Ovary (tissue), 10 donors: ENCODE data around the gene TRAPPC2L. TPM values are rescaled to one million over a fixed set of nuclear protein-coding genes. Genes with fewer than 3 reads are reported as not detected.

Experiments used
- DNase-seq, 5 donors: peaks; one replicate each; pipeline ENCODE4 v3.0.0-alpha.2; 2019 to 2020
- H3K27ac ChIP-seq, 2 donors: fragments of 200-600 bp; one replicate each; pipeline versions ENCODE4 v1.5.1 to v1.8.0; 2019 to 2022
- H3K27me3 ChIP-seq: fragments of 200-600 bp; one replicate; pipeline ENCODE4 v1.8.0; 2022
- H3K36me3 ChIP-seq: fragments of 200-600 bp; sonication (generic); one replicate; pipeline ENCODE4 v1.5.1; 2019
- H3K4me1 ChIP-seq: one replicate; pipeline ENCODE4 v1.8.1; 2013; ENCODE audit warnings: mild to moderate bottlenecking, moderate library complexity; ENCODE audit not compliant: insufficient read depth
- H3K4me3 ChIP-seq: fragments of 200-600 bp; sonication (generic); one replicate; pipeline ENCODE4 v1.5.1; 2017
- H3K9me3 ChIP-seq, 2 donors: fragments of 200-600 bp in 1 of 2; sonication (generic) in 1 of 2; one replicate each; pipeline versions ENCODE4 v1.5.1 to v1.8.1; 2013 to 2019; ENCODE audit warnings: mild to moderate bottlenecking in 1 of 2, moderate library complexity in 1 of 2
- EP300 ChIP-seq: sonication (generic); formaldehyde crosslinking; IDR thresholded peaks from one replicate; pipeline ENCODE4 v1.6.1; 2017; ENCODE audit warnings: antibody characterized with exemption
- POLR2A ChIP-seq: fragments of 450-650 bp; IDR thresholded peaks from one replicate; pipeline ENCODE4 v1.6.1; 2017; ENCODE audit warnings: antibody characterized with exemption, mild to moderate bottlenecking, moderate library complexity
- WGBS, 3 donors: extraction: QIAGEN DNeasy Blood & Tissue Kit in 1 of 3; methylation state at CpG; one replicate each; pipeline versions ENCODE4 v1.1.5 to v1.1.7; 2013 to 2017; 5-methylcytosine and 5-hydroxymethylcytosine counted together
- intact Hi-C, 4 donors: fragments of 100-400 bp; cut with DNase I; formaldehyde crosslinking; loops; one replicate each; pipeline versions ENCODE4 v1.11.0 to v1.15.1; 2022 to 2023
- long read RNA-seq, 3 donors: library from polyadenylated mRNA in 2 of 3; unstranded in 2 of 3; transcript quantifications; one replicate each; pipeline ENCODE4 v2.0.0 and lab custom pipeline, GENCODE V29; 2021 to 2026
- polyA plus RNA-seq, 2 donors: library from polyadenylated mRNA; stranded (reverse); fragments of 200-250 nt in 1 of 2; fragments of 350-450 nt in 1 of 2; fragmentation: Illumina TruSeq in 1 of 2; extraction: RNeasy Lipid Tissue Mini Kit (QIAGEN cat#74804) in 1 of 2; gene quantifications; one replicate each; pipeline ENCODE4 v1.2.3, GENCODE V29; 2013 to 2014
- total RNA-seq, 7 donors: library from RNA; depleted of rRNA in 2 of 7; stranded (reverse); fragments of >200 nt in 2 of 7; fragmentation: NEBNext Ultra II Directional in 3 of 7; extraction: Animal tissue kit (Norgen Biotek cat#: 25700) in 3 of 7; gene quantifications; one replicate each; pipeline versions ENCODE4 v1.1.0 to v1.2.4, GENCODE V29; 2016 to 2023
- TF ChIP-seq, protein P1 (sequence below), 3 donors: fragments of 450-650 bp in 2 of 3; fragments of 200-600 bp in 1 of 3; IDR thresholded peaks; one replicate each; pipeline versions ENCODE4 v1.5.1 to v1.8.0; 2016 to 2022; ENCODE audit warnings: antibody characterized with exemption in 3 of 3, mild to moderate bottlenecking in 1 of 3
- donor health status: DM: no; HTN: no; CAD: no; lungs with moderate emphysema.
- donor health status: DM: no; HTN: no; CAD: no.
- donor health status: Bipolar disorder and iron deficiency.
- donor health status: DM: yes; HTN: yes; CAD: no.
- donor health status: DM: no; HTN: no; CAD: no.
- donor health status: DM: yes; HTN: yes; CAD: no.

Gene TRAPPC2L
- total RNA-seq (10 to 100 TPM; 37.2 to 65.7 (median 56.3) TPM), polyA plus RNA-seq (100 to 1,000 TPM in 1 of 2 donors, 10 to 100 TPM in 1; 58.6 to 101 TPM)
- long read RNA-seq, donor 1, transcript TRAPPC2L-209 (5 exons, 1,084 nt), result minor isoform, 7 of 107 reads
- long read RNA-seq, donor 1, transcript TRAPPC2L-201 (5 exons, 2,215 nt), result major isoform, 20 of 107 reads
- long read RNA-seq, donor 1, partial matches to known transcripts, result 4 of 107 reads
- long read RNA-seq, donor 1, other reads (novel, unspliced or antisense), result 72 of 107 reads
- long read RNA-seq, donor 2, transcript TRAPPC2L-201 (5 exons, 2,215 nt), result major isoform, 21 of 73 reads
- long read RNA-seq, donor 2, partial matches to known transcripts, result 0 of 73 reads
- long read RNA-seq, donor 2, other reads (novel, unspliced or antisense), result 49 of 73 reads
- long read RNA-seq, donor 3, transcript TRAPPC2L-201 (5 exons, 2,215 nt), result major isoform, 16 of 70 reads
- long read RNA-seq, donor 3, partial matches to known transcripts, result 3 of 70 reads
- long read RNA-seq, donor 3, other reads (novel, unspliced or antisense), result 45 of 70 reads

DNA sequence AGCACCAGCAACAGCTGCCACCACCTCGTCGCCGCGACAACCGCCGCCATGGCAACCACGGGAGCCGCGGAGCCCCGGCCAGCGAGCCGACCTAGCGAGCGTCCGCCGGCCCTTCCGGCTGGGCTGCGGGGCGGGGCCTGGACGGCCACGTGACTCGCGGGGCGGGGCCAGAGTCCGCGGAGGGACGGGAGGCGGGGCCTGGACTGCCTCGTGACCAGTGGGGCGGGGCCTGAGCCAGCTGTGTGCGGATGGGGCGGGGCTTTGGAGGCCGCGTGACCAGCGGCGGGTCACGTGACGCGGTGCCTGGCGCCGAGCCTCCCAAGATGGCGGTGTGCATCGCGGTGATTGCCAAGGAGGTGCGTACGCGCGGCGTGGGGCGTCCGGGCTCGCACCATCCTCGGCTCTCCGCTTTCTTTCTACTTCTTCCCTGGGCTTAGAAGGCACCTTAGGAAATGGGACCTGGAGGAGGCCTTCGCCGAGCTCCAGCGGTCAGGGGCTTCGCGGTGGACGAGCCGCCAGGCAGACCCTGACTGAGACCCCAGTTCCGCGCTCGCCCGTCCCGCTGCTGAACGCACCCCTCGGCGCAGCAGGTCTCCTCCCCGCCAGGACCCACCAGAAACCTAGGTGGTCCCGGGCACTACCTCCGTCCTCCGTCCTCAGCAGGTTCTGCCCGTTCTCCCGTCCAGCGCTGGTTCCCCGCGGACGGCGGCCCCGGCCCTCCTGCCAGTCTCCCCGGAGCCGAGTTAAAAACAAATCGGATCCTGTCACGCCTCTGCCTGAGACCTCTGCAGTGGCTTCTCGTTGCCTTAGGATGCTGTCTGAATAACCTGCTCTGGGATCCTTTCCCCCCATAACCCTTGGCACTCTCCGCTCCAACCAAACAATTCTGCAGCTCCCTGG lies at the start of gene TRAPPC2L, which contains the start of gene GALNS:
TSS of gene TRAPPC2L (plus strand) at position 300 of the 900 bp plus-strand sequence. CDS start at position 324, 24 bp downstream.
TSS of gene GALNS (minus strand) at position 120 of the 900 bp plus-strand sequence. CDS start at position 50, 70 bp downstream.
- Histone ChIP-seq H3K36me3 (no peaks in the 10 kb centered on the region), H3K9me3 (no peaks in the 10 kb centered on the region), H3K27me3 (no peaks in the 10 kb centered on the region), H3K27ac (peak within 1 kb of the TSS; percentile 10 to 73), H3K4me1 (peaks cover 5% of the 10 kb centered on the region), H3K4me3 (peak within 1 kb of the TSS; percentile 75)
- 0% methylated on average over 61 to 87 of the region's 87 CpGs for WGBS, 3 donors
- intact Hi-C loops, result loop anchor here in 3 of 4 donors (2.0 to 5.0 kb wide), 3 partner anchors 40 to 45 kb away; partner anchors contain the start of gene APRT (in 1 of the 3)
- TF ChIP-seq POLR2A, result peak; percentile 67
- TF ChIP-seq EP300, result no peak
- TF ChIP-seq, protein P1, sequence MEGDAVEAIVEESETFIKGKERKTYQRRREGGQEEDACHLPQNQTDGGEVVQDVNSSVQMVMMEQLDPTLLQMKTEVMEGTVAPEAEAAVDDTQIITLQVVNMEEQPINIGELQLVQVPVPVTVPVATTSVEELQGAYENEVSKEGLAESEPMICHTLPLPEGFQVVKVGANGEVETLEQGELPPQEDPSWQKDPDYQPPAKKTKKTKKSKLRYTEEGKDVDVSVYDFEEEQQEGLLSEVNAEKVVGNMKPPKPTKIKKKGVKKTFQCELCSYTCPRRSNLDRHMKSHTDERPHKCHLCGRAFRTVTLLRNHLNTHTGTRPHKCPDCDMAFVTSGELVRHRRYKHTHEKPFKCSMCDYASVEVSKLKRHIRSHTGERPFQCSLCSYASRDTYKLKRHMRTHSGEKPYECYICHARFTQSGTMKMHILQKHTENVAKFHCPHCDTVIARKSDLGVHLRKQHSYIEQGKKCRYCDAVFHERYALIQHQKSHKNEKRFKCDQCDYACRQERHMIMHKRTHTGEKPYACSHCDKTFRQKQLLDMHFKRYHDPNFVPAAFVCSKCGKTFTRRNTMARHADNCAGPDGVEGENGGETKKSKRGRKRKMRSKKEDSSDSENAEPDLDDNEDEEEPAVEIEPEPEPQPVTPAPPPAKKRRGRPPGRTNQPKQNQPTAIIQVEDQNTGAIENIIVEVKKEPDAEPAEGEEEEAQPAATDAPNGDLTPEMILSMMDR (IDR thresholded peaks at IDR 0.05), result peak in 1 of 3 donors; percentile 22
- peak; percentile 99 to 100 (median 100) for DNase-seq

DNA sequence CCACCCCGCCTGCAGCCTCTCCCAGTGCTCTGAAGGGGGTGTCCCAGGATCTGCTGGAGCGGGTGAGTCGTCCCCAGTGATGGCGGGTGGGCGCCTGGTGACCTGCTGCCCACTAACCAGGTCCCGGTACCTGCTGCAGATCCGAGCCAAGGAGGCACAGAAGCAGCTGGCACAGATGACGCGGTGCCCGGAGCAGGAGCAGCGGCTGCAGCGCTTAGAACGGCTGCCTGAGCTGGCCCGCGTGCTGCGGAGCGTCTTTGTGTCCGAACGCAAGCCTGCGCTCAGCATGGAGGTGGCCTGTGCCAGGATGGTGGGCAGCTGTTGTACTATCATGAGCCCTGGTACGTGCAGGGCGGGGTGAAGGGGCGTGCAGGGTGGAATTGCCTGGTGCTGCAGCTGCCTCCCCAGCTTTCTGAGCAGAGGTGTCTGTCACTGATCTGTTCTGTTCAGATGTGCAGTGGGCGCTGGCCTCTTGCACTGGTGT lies 49.7 kb upstream of the TRAPPC2L start:
- Histone ChIP-seq H3K4me1 (peaks cover 4% of the 10 kb centered on the region), H3K36me3 (no peaks in the 10 kb centered on the region), H3K27me3 (no peaks in the 10 kb centered on the region), H3K27ac (no peak overlapping the region), H3K9me3 (no peaks in the 10 kb centered on the region), H3K4me3 (no peak overlapping the region)
- intact Hi-C loops, result no loop called here
- WGBS, 3 donors, result 80 to 85% (median 81%) methylated on average over 23 to 24 of the region's 24 CpGs
- DNase-seq, result no peak
- TF ChIP-seq POLR2A (no peak), EP300 (no peak)
- TF ChIP-seq, protein P1 (IDR thresholded peaks at IDR 0.05), result no peak

GRCh38 chr16:88807626-88808453 lies 49.1 kb upstream of the TRAPPC2L start:
- peaks cover 6% of the 10 kb centered on the region for H3K4me1 ChIP-seq
- intact Hi-C loops, result no loop called here

More at GRCh38 chr16:88807626-88808453, 49.1 kb upstream of the TRAPPC2L start:
- TF ChIP-seq, protein P1 (IDR thresholded peaks at IDR 0.05), result no peak
- TF ChIP-seq EP300, result no peak
- TF ChIP-seq POLR2A, result no peak
- no peaks in the 10 kb centered on the region for H3K27me3 ChIP-seq
- 82 to 83% (median 82%) methylated on average over 26 of the region's 26 CpGs for WGBS, 3 donors
- DNase-seq, result no peak
- no peak overlapping the region for H3K27ac ChIP-seq
- H3K36me3 ChIP-seq, result no peaks in the 10 kb centered on the region
- no peaks in the 10 kb centered on the region for H3K9me3 ChIP-seq
- no peak overlapping the region for H3K4me3 ChIP-seq
